ENCODE measurements around the gene LCK. TPM values are rescaled to one million over a fixed set of nuclear protein-coding genes. Genes with fewer than 3 reads are reported as not detected.

Gene LCK
- polyA plus RNA-seq, 1 donor from 2014 or later: not detected

GRCh38 chr1:32265846-32266245, 14.8 kb downstream of the LCK start:
- Histone ChIP-seq H3K27ac (ENCODE audit: low read length) (no peak overlapping the region), H3K4me2 (ENCODE audit: low read length) (no peak overlapping the region), H3K36me3 (ENCODE audit: insufficient read depth, low read length) (no peaks in the 10 kb centered on the region), H3K9me3 (ENCODE audit: low read length) (no peaks in the 10 kb centered on the region), H4K20me1 (ENCODE audit: insufficient read depth) (no peaks in the 10 kb centered on the region), H3K9me2 (ENCODE audit: insufficient read depth, low read length) (no peaks in the 10 kb centered on the region), H2AFZ (ENCODE audit: low read depth, low read length) (no peak overlapping the region), H3F3A (ENCODE audit: insufficient read depth, low read length, poor library complexity, severe bottlenecking) (no peaks in the 10 kb centered on the region), H3K79me2 (replicated peaks; ENCODE audit: insufficient read depth, low read length) (no peaks in the 10 kb centered on the region), H3K9ac (ENCODE audit: low read length) (no peak overlapping the region), H3K27me3 (ENCODE audit: insufficient read depth, low read depth, low read length) (no peaks in the 10 kb centered on the region), H3K4me3 (ENCODE audit: low read length) (no peak overlapping the region)
- TF ChIP-seq RAD21 (conservative IDR thresholded peaks at IDR 0.05): no peak
- no peak for TF ChIP-seq EZH2 (IDR thresholded peaks at IDR 0.05; ENCODE audit: borderline replicate concordance, insufficient read depth, low read length, poor library complexity, severe bottlenecking)
- no peak for TF ChIP-seq CTCF (IDR thresholded peaks at IDR 0.05; ENCODE audit: poor library complexity, severe bottlenecking)
- TF ChIP-seq REST (IDR thresholded peaks at IDR 0.05; ENCODE audit: borderline replicate concordance): no peak
- no peak for TF ChIP-seq POLR2AphosphoS5 (IDR thresholded peaks at IDR 0.05)
- no peak for TF ChIP-seq EP300 (conservative IDR thresholded peaks at IDR 0.05; ENCODE audit: poor library complexity, severe bottlenecking)
- TF ChIP-seq SMC3 (conservative IDR thresholded peaks at IDR 0.05; ENCODE audit: poor library complexity): no peak
- TF ChIP-seq MXI1 (conservative IDR thresholded peaks at IDR 0.05; ENCODE audit: poor library complexity, severe bottlenecking): no peak
- no peak for TF ChIP-seq TAF1 (IDR thresholded peaks at IDR 0.05; ENCODE audit: low read depth)

GRCh38 chr1:32266921-32267591, 16.0 kb downstream of the LCK start:
- Histone ChIP-seq H3F3A (ENCODE audit: insufficient read depth, low read length, poor library complexity, severe bottlenecking) (no peaks in the 10 kb centered on the region), H3K4me2 (ENCODE audit: low read length) (no peak overlapping the region), H2AFZ (ENCODE audit: low read depth, low read length) (no peak overlapping the region)

More at GRCh38 chr1:32266921-32267591, 16.0 kb downstream of the LCK start:
- H3K9me3 ChIP-seq (ENCODE audit: low read length): no peaks in the 10 kb centered on the region
- H3K27me3 ChIP-seq (ENCODE audit: insufficient read depth, low read depth, low read length): no peaks in the 10 kb centered on the region
- H3K27ac ChIP-seq (ENCODE audit: low read length): no peak overlapping the region
- H3K79me2 ChIP-seq (replicated peaks; ENCODE audit: insufficient read depth, low read length): no peaks in the 10 kb centered on the region
- no peaks in the 10 kb centered on the region for H3K36me3 ChIP-seq (ENCODE audit: insufficient read depth, low read length)
- TF ChIP-seq EP300 (conservative IDR thresholded peaks at IDR 0.05; ENCODE audit: poor library complexity, severe bottlenecking): no peak
- TF ChIP-seq REST (IDR thresholded peaks at IDR 0.05; ENCODE audit: borderline replicate concordance): no peak
- no peak for TF ChIP-seq EZH2 (IDR thresholded peaks at IDR 0.05; ENCODE audit: borderline replicate concordance, insufficient read depth, low read length, poor library complexity, severe bottlenecking)
- no peak for TF ChIP-seq RAD21 (conservative IDR thresholded peaks at IDR 0.05)
- no peak for TF ChIP-seq TAF1 (IDR thresholded peaks at IDR 0.05; ENCODE audit: low read depth)
- no peak for TF ChIP-seq MXI1 (conservative IDR thresholded peaks at IDR 0.05; ENCODE audit: poor library complexity, severe bottlenecking)
- no peak for TF ChIP-seq SMC3 (conservative IDR thresholded peaks at IDR 0.05; ENCODE audit: poor library complexity)
- TF ChIP-seq CTCF (IDR thresholded peaks at IDR 0.05; ENCODE audit: poor library complexity, severe bottlenecking): no peak
- no peak for TF ChIP-seq POLR2AphosphoS5 (IDR thresholded peaks at IDR 0.05)
- no peaks in the 10 kb centered on the region for H4K20me1 ChIP-seq (ENCODE audit: insufficient read depth)
- H3K9ac ChIP-seq (ENCODE audit: low read length): no peak overlapping the region
- no peaks in the 10 kb centered on the region for H3K9me2 ChIP-seq (ENCODE audit: insufficient read depth, low read length)
- no peak overlapping the region for H3K4me3 ChIP-seq (ENCODE audit: low read length)
